GM21447 (cell line): Measurements from ENCODE around the gene DENND6B.

Source experiments
- ATAC-seq: cut with Tn5 transposase; IDR thresholded peaks from one replicate; pipeline ENCODE4 v1.9.1; 2021; ENCODE audit not compliant: unreplicated experiment

DENND6B gene

DNA sequence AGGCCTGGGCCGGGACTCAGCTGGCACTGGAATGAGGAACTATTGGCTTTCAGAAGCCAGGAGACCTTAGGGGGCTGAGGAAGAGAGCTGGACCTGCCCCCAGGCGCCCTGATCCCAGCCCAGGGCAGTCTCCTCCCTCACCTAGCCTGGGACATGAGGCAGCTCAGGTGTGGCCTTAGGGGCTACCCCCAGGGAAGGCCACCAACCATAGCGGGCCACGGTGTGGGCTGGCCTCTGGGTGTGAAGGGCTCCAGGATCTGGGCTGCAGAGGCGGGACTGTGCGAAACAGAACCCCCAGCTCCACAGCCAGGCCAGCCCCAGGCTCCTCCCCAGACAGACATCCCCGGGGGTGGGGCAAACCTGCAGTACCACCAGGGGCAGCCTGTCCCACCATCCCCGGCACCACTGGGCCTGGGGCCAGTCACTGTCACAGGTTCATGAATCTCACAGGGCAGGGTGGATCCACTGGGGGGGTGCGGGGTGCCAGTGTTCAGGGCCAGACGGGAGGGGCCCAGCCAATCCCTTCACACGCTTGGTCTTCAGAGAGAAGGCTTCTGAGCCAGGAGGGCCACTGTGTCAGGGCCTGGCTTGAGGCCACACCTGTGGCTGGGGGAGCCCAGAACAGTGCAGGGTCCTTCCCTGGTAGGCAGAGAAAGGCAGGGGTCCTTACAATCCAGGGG lies 22.8 kb downstream of the DENND6B start:
- ATAC-seq = no peak

DNA sequence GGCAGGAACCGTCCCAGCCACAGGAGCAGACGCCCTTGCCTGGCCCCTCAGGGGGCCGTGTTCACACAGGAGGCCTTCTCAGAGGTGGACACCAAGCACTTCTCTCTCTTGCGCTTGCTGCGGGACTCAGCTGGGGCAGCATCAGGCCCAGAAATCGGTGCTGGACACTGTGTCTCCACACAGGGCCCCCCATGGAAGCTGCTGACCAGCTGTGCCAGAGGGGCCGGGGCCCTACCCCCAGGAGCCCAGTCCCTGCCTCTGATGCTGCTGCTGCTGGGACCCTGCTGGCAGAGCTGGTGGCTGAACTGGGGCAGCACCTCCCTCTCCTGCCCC lies 23.3 kb downstream of the DENND6B start:
- no peak for ATAC-seq

- no peak for ATAC-seq
Measured at GRCh38 chr22:50302564-50302963, 24.2 kb downstream of the DENND6B start.

- no peak for ATAC-seq
Measured at GRCh38 chr22:50302041-50302541, 24.7 kb downstream of the DENND6B start.

DNA sequence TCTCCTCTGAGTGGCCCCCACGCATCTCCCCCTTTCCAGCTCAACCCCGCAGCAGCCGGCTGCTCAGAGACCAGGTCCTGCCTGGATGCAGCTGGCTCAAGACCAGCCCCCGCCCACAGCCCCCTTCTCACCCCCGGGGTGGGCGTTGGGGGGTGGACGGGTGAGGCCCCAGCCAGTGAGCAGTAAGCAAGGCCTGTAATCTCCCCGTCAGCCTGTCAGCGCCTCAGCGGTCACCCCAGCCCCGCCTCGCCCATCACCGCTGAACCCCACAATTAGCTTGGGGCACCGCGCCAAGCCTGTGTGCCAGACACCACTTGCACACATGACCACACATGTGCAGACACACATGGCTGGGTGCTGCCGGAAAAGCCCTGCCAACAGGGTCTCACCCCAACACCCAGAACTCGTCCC lies 25.2 kb downstream of the DENND6B start:
- ATAC-seq = no peak

- no peak for ATAC-seq
Measured at GRCh38 chr22:50300620-50301257, 26.1 kb downstream of the DENND6B start.

DNA sequence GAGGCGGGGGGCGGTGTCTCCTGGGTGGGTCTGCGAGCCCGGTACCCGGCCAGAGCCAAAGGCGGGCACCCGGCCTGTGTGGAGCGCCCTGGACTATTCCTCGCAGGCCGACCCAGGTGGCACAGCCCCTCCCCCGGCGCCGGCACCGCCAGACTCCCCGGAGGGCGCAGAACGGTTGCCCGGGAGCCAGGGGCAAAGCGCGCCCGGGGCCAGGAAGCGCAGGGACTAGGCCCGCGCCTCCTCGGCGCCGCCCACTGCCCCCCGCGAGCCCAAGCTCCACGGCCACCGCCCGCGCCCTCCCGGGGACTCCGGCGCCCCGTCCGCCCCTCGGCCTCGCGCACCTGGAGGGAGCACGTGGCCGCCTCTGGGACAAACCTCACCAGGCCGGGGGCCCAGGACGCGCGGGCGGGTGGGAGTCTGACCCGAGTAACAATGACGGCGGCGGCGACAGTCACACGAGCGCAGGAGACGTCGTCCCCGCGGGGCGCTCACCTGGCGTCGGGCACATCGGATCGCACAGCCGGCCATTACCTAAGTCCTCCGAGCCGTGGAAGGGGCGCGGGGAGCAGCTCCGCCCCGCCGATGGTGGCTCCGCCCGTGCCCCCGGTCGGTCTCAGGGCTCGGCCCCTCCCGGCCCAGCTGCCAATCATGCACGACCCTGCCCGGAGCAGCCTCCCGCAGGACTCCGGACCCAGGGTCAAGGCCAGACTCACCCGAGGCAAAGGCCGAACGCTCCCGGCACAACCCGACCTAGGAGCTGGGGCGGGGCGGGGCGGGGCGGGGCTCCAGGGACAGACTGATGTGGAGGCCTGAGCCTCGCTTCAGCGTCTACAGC lies 26.8 kb downstream of the DENND6B start:
- ATAC-seq = no peak

DNA sequence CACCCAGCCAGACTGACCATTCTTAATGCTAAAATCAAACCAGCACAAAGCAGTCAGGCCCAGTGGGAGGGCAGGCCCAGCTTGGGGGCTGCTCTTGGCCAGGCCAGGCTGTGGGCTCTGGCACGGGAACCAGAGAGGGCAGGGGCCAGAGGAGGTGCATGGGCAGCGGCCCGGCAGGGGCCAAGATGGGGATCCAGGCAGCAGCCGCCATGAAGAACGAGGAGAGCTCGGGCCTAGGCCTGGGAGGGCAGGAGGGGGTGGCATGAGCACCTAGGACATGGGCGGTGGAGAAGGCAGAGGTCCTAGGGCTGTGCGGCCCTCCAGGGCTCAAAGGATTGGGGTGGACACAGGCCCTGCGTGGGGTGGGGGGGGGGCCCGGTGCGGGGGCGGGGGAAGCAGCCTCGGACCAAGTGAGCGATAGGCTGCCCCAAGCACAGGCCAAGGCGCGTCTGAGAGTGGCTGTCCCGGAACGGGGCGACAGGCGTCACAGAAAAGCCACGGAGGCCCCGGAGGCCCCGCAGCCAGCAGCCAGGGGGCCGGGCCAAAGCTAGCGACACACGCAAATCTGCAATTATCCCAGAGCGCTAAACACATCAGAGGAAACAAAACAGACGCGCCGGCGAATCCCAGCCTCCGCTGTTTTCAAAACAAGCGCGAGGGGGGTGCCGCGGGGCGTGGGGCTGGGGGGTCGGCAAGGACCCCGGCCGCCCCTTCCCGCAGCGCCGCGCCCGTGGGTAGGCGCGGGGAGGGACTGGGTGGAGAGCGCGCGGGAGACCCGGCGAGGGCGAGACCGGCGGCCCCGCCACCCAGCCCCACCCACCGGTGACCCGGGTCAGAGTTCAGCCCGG lies 27.7 kb downstream of the DENND6B start:
- no peak for ATAC-seq

DNA sequence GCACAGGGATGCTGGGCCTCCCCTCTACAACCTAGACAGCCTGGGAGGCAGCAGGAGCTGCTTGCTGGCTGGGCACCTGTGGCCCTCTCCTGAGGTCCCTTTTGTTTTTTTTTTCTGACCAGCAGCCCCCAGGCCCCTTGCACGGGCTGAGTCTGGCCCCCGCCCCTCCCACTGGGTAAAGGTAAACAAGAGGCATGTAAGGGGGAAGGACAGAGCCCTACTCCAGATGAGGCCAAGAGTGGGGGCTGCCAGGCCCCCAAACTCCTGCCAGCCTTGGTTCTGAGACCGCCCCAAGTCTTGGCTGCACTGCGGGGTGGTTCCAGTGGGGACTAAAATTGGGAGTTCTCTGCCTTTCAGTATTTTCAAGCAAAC lies 28.6 kb downstream of the DENND6B start:
- ATAC-seq = no peak

DNA sequence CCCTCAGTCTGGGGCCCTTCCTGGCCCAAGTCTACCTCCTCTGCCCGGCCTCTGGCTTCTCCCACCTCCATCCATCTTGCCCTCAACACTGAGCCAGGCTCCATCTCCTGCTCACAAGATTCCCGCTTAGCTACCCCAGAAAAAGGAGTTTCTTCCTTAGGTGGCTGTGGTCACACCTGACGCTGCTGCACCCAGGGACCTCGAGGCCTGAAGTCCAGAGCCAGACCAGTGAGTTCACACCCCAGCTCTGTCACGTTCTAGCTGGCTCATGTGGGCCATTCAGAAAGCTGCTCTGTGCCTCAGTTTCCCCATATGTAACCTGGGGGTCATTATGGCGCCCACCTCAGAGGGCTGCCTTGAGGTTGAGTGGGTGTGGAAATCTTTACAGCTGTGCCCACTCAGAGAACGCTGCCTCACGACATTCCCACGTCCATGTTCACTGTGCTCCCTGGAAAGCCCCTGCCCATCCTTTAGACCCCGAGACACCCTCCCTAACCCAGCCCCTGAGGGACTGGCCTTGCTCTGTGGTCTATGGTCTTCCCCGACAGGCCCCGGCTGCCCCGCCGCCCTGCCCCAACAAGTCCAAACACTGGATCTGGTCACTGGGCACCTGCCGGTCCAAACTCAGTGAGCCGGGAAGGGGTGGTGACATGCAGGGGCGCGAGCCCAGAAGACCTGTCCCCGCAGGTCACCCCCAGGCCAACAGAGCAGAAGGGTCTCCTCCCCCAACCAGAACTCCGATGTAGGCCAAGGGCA lies 29.1 kb downstream of the DENND6B start:
- no peak for ATAC-seq

- no peak for ATAC-seq
Measured at GRCh38 chr22:50296658-50297490, 29.9 kb downstream of the DENND6B start.

DNA sequence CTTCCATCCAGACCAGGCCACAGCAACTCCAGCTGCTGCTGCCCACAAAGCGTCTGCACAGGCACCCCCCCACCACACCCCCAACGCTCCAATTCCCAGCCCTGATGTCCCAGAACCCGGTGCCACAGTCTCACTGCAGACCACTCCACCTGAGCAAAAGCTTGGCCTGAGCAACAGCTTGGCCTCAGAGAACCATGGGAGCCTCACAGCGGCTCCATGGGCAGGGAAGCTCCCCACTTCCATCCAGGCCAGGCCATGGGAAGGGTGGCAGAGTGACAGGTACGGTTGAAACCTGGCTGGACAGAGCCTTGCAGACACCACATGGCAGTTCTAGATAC lies 32.5 kb downstream of the DENND6B start:
- no peak for ATAC-seq

- ATAC-seq = no peak
Measured at GRCh38 chr22:50293441-50294318, 33.1 kb downstream of the DENND6B start.

GRCh38 chr22:50292643-50293440 lies 34.0 kb downstream of the DENND6B start:
- no peak for ATAC-seq

GRCh38 chr22:50289942-50290630 lies 36.7 kb downstream of the DENND6B start:
- no peak for ATAC-seq

DNA sequence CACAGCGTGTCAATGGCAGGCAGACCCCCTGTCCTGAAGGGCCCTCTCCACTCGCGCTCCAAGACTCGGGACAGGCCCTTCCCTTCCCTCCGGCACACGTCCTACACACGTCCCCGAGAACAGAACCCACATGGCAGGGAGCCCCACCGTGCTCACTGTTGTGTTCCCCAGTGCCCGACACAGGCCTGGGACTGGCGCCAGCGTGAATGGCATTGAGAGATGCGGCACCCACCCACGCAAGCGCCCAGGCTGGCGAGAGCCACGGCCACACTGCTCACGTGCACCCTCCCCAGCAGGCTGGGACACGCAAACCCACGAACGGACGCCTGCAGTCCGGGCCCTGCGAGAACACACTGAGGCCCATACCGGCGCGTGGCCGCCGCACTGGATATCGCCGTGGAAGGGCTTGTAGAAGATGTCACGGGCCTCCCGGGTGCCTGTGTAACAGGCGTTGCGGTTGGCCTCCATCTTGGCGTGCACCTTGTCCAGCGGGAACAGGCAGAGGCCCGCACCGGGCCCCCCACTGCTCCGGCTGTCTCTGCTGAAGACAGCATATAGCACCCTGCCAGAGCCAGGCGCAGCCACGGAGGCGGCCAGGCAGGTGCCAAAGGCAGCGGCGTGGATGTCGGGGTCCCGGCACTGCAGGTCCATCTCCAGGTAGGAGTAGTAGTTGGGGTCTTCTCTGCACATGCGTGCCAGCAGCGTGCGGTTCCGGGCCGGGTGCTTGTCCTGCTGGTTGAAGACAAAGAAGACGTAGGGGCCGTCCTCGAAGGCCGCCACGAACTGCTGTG lies 37.5 kb downstream of the DENND6B start:
- ATAC-seq = no peak
